GM19023 (cell line): Measurements from ENCODE around the gene TKT.
A peak's percentile ranks its signal among the peaks of the same experiment; 100 is the strongest.
"Not testable (repeated sequence)": the region's sequence is repeated elsewhere in the genome, so short reads cannot be mapped to it uniquely, and the experiment has no call there.

ENCODE experiments used
- ATAC-seq: cut with Tn5 transposase; IDR thresholded peaks from one replicate; pipeline ENCODE4 v1.9.1; 2021; ENCODE audit warnings: mild to moderate bottlenecking, moderate library complexity; ENCODE audit not compliant: unreplicated experiment

Gene TKT, protein sequence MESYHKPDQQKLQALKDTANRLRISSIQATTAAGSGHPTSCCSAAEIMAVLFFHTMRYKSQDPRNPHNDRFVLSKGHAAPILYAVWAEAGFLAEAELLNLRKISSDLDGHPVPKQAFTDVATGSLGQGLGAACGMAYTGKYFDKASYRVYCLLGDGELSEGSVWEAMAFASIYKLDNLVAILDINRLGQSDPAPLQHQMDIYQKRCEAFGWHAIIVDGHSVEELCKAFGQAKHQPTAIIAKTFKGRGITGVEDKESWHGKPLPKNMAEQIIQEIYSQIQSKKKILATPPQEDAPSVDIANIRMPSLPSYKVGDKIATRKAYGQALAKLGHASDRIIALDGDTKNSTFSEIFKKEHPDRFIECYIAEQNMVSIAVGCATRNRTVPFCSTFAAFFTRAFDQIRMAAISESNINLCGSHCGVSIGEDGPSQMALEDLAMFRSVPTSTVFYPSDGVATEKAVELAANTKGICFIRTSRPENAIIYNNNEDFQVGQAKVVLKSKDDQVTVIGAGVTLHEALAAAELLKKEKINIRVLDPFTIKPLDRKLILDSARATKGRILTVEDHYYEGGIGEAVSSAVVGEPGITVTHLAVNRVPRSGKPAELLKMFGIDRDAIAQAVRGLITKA

DNA sequence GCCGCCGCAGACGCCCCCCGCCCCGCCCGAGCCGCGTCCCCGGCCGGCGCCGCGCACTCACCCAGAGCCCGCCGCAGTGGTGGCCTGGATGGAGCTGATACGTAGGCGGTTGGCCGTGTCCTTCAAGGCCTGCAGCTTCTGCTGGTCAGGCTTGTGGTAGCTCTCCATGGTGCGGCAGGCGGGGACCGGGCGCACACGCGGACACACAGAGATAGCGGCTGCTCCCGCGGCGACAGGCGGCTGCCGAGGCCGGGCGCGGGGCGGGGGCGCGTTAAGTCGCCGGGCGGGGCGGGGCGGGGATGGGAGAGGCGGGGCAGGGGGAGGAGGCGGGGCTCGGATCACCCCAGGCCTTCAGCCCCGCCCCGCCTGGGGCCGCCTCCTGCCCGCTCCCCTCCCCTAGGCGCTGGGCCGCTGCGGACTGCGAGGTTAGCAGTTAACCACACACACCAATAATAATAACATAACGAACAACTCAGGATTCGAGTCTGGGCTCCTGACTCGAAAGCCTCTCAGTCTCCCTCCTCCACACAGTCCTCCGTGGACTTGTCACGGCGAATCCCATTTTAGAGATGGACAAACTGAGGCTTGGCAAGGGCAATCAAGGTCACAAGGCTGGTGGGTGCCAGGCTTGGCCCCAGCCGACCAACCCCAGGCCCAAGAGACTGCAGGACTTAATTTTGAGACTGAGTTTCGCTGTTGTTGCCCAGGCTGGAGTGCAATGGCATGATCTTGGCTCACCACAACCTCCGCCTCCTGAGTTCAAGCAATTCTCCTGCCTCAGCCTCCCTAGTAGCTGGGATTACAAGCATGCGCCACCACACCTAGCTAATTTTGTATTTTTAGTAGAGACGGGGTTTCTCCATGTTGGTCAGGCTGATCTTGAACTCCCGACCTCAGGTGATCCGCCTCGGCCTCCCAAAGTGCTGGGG is at the start of gene TKT:
TKT (minus strand) TSS at position 248 of the 929 bp plus-strand sequence; CDS start at position 168, 80 bp downstream.
- ATAC-seq, result peak; percentile 57

- ATAC-seq, result no peak
Measured at GRCh38 chr3:53303957-53304356, 48.1 kb upstream of the TKT start.

- no peak for ATAC-seq
Measured at GRCh38 chr3:53303549-53303948, 47.7 kb upstream of the TKT start.

DNA sequence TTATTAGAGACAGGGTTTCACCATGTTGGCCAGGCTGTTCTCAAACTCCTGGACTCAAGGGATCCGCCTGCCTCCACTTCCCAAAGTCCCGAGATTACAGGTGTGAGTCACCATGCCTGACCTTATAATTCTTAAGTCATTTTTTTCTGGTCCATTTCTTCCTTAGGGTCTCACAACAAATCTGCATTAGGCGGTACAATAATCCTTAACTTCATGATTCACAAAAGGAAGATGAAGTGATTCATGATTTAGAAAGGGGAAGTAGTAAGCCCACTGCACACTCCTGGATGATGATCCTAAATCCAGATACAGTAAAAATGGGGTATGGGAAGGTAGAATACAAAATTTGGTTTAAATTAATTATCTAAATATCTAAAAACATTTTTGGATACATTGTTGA is 45.0 kb upstream of the TKT start:
- no peak for ATAC-seq

DNA sequence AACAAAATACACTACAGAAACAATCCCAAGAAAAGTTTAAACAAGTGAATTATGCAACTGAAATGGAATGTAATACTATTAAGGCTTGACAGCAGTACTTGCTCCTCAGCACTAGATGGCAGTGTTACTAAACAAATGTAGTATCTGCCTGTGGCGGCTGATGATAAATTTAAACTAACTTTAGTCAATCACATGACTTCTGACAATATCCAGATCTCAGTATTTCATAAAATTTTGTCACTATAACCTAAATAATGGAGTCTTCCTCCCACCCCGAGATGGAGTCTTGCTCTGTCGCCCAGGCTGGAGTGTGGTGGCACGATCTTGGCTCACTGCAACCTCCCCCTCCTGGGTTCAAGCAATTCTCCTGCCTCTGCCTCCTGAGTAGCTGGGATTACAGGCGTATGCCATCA is 43.8 kb upstream of the TKT start:
- ATAC-seq, result not testable (repeated sequence)

DNA sequence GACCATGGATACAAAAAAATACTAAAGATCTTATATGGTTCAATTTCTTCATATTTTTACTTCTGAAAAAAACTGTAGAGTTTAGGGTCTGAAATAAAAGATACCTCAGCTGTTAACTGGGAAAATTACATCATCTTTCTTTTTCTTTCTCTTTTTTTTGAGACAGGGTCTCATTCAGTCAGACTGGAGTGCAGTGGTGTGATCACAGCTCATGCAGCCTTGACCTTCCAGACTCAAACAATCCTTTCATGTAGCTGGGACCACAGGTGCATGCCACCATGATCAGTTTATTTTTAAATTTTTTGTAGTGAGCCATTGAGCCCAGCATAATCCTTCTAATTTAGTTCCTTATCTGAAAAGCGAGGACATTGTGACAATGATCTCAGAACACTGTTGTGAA is 39.6 kb upstream of the TKT start:
- no peak for ATAC-seq

DNA sequence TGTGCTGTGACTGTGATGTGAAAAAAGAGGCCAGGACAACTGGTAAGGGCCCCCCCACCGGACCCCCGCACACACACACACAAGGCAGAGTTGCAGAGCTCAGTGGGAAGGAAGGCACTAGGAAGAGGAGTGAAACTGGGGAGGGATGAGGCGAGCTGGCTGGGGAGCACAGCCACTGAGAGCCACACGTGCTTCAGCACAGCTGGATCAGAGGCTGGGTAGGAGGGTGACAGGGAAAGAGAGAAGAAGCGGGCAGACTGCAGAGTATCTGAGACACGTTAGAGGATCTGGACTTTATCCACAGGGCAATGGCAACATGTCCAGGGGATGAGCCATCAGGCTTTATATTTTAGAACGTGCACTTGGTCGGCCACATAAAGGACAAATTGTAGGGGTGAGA is 38.0 kb upstream of the TKT start:
- no peak for ATAC-seq

DNA sequence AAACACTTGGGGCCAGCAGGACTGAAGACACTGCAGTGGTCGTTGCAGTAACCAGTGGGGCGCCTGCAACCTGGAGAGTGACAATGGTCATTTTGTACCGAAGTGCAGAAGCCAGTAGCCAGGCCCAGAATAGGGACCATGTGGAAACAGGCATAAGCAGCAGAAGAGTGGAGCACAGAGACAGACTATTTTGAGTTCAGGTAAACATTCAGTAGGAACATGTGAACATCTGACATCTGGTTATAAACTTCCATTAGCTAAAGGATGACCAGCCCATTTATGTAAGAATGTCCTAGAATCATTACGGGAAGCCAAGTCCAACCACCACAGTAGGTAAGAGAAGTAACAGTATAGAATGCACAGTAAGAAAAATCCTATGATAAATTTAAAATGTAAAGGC is 32.4 kb upstream of the TKT start:
- ATAC-seq, result no peak

- ATAC-seq, result no peak
Measured at GRCh38 chr3:53287131-53287629, 31.4 kb upstream of the TKT start.

- no peak for ATAC-seq
Measured at GRCh38 chr3:53286727-53287126, 30.9 kb upstream of the TKT start.

DNA sequence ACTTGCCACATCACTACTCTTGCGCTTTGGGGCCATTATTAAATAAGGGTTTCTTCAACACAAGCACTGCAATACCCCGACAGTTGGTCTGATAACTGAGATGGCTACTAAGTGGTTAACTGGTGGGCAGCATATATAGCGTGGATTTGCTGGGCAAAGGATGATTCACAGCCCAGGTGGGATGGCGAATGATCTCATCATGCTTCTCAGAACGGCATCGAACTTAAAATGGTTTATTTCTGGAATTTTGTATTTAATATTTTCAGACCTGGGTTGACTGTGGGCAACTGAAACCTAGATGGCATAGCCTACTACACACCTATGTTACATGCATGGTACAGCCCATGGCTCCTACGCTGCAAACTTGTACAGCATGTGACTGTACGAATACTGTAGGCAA is 26.8 kb upstream of the TKT start:
- ATAC-seq, result no peak

GRCh38 chr3:53278667-53279066 is 22.8 kb upstream of the TKT start:
- no peak for ATAC-seq

DNA sequence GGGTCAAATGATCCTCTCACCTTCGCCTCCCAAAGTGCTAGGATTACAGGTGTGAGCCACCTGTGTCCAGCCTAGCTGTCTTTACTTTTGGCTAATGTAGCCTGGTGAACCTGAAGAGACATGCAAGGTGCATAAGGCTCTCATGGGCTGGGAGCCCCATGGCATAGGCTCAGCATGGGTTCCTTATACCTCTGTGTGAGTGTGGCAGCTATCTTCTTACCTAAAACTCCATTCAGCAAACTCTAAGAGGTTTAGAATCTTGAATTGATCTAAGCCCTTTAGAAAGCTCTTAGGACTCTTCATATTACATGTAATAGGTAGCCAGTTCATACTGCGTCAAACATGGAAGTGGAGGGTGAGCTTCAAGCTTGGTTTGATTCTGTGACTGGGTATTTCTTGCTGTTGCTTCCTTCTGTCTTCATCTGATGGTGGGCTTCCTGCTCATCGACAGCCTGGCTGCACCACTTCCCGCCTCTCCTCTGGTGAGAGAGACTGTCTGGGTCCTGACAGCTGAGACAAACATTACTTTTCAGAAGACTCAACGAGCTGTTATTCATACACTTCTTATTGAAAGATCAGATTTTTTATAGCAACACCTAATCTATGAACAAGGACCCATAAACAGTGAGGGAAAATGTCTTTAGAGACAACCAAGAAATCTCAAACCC is 19.2 kb upstream of the TKT start:
- no peak for ATAC-seq

GRCh38 chr3:53273146-53273670 is 17.4 kb upstream of the TKT start:
- no peak for ATAC-seq

- ATAC-seq, result peak; percentile 77
Measured at GRCh38 chr3:53269888-53270880, 14.4 kb upstream of the TKT start.

DNA sequence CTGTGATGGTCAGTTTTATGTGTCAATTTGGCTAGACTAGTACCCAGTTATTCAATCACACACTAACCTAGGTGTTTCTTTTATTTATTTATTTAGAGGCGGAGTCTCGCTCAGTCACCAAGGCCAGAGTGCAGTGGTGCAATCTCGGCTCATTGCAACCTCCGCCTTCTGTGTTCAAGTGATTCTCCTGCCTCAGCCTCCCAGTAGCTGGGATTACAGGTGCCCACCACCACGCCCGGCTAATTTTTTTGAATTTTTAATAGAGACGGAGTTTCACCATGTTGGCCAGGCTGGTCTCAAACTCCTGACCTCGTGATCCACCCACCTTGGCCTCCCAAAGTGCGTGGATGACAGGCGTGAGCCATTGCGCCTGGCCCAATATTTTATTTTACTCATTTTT is 13.4 kb upstream of the TKT start:
- ATAC-seq, result not testable (repeated sequence)

DNA sequence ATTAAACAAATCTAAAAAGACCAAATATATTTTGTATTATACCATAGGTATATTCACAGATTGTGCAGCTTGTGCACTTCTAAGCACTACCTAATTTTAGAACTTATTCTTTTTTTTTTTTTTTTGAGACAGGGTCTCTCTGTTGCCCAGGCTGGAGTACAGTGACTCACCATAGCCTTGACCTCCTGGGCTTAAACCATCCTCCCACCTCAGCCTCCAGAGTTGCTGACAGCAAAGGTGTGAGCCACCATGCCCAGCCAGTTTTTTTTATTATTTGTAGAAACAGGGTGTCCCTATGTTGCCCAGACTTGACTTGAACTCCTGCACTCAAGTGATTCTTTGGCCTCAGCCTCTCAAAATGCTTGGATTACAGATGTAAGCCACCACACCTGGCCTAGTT is 11.9 kb upstream of the TKT start:
- ATAC-seq, result no peak

DNA sequence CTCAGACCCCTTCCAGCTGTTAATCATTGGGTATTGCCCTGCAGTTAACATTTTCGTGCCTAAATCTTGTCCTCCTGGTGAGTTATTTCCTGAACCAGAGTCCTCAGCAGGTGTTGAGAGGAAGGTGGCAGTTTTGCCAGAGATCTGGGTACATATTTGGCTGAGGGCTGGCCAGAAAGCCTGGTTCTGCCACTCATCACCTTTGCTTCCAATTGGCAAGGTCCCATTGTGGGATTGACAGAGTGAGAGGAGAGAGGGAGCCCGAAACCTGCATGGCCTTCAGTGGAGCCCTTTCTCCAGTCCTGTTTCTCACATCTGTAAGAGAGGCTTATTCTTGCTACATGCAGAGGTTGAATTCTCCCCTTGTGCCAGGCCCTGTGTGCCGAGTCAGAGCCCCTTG is 8.9 kb upstream of the TKT start:
- no peak for ATAC-seq

GRCh38 chr3:53263907-53264306 is 8.1 kb upstream of the TKT start:
- ATAC-seq, result no peak
